Hepatocyte (in vitro differentiated cells): ENCODE data around the gene DPY19L1.
"Not testable (repeated sequence)": the region's sequence is repeated elsewhere in the genome, so short reads cannot be mapped to it uniquely, and the experiment has no call there.

Experiments used
- CTCF ChIP-seq: fragments of 200-600 bp; sonication (generic); IDR thresholded peaks from 2 replicates; pipeline ENCODE4 v1.5.1; 2016; ENCODE audit warnings: antibody characterized with exemption, mild to moderate bottlenecking; ENCODE audit not compliant: poor library complexity
- EZH2 ChIP-seq: fragments of 200-600 bp; sonication (generic); IDR thresholded peaks from 2 replicates; pipeline ENCODE4 v1.6.1; 2016; ENCODE audit warnings: antibody characterized with exemption, mild to moderate bottlenecking, borderline replicate concordance

- TF ChIP-seq CTCF, EZH2: not testable (repeated sequence)
Measured at GRCh38 chr7:34919038-34919437, 118.2 kb downstream of the DPY19L1 start.
